Activated CD8-positive, alpha-beta T cell treated with anti-CD3 and anti-CD28 coated beads for 36 hours (primary cell): ENCODE measurements around the gene NLGN1. TPM values are rescaled to one million over a fixed set of nuclear protein-coding genes. Genes with fewer than 3 reads are reported as not detected.

Experiments used
- ATAC-seq: fragments of 200-7000 bp; cut with Tn5 transposase; one replicate; pipeline ENCODE4 v1.10.0; 2021; ENCODE audit warnings: mild to moderate bottlenecking, moderate library complexity
- CTCF ChIA-PET: fragments of 350-600 bp; sonication (Branson Sonifier 250); formaldehyde crosslinking; loops from one replicate; lab custom pipeline; 2021; ENCODE audit warnings: antibody characterized with exemption; lab: Charles Lee
- POLR2A ChIA-PET: fragments of 350-600 bp; sonication (Branson Sonifier 250); formaldehyde crosslinking; loops from one replicate; lab custom pipeline; 2021; ENCODE audit warnings: antibody characterized with exemption; lab: Charles Lee
- DNase-seq: peaks from one replicate; pipeline ENCODE4 v3.0.0-alpha.2; 2020
- H3K27ac Mint-ChIP-seq: one replicate; pipeline ENCODE4 v1.8.0; 2021; ENCODE audit warnings: mild to moderate bottlenecking, mixed read lengths
- H3K27me3 Mint-ChIP-seq: one replicate; pipeline ENCODE4 v1.8.0; 2021; ENCODE audit warnings: mixed read lengths
- H3K36me3 Mint-ChIP-seq: one replicate; pipeline ENCODE4 v1.8.0; 2021; ENCODE audit warnings: low read depth, mixed read lengths
- H3K4me1 Mint-ChIP-seq: one replicate; pipeline ENCODE4 v1.8.0; 2021; ENCODE audit warnings: low read depth, mixed read lengths
- H3K4me3 Mint-ChIP-seq: one replicate; pipeline ENCODE4 v1.8.0; 2021; ENCODE audit warnings: mild to moderate bottlenecking, moderate library complexity, mixed read lengths
- H3K9me3 Mint-ChIP-seq: one replicate; pipeline ENCODE4 v1.8.0; 2021; ENCODE audit warnings: mixed read lengths
- CTCF ChIP-seq: fragments of 200-600 bp; IDR thresholded peaks from one replicate; pipeline ENCODE4 v1.8.0; 2022; ENCODE audit warnings: antibody characterized with exemption, mild to moderate bottlenecking
- intact Hi-C: fragments of 100-400 bp; cut with micrococcal nuclease; formaldehyde crosslinking; loops from one replicate; pipeline ENCODE4 v1.10.0; 2022
- total RNA-seq, 2 experiments: library from RNA; stranded (reverse); gene quantifications; one replicate each; pipeline ENCODE4 v1.2.3, GENCODE V29; 2021

The NLGN1 gene
- total RNA-seq, 2 experiments from 2014 or later, result not detected

GRCh38 chr3:174168538-174169254 is 771.2 kb downstream of the NLGN1 start:
- CTCF ChIA-PET, result no interaction called here
- no peak for TF ChIP-seq CTCF
- Mint-ChIP-seq H3K36me3 (no peaks in the 10 kb centered on the region), H3K9me3 (peaks cover 22% of the 10 kb centered on the region), H3K4me3 (no peak overlapping the region), H3K27me3 (no peaks in the 10 kb centered on the region), H3K4me1 (no peaks in the 10 kb centered on the region), H3K27ac (no peak overlapping the region)
- DNase-seq (no peak), ATAC-seq (no peak)
- POLR2A ChIA-PET, result no interaction called here
- intact Hi-C loops, result no loop called here

- ATAC-seq, result no peak
- CTCF ChIA-PET, result no interaction called here
- no peaks in the 10 kb centered on the region for H3K27me3 Mint-ChIP-seq
- H3K9me3 Mint-ChIP-seq, result peaks cover 14% of the 10 kb centered on the region
- TF ChIP-seq CTCF, result no peak
- POLR2A ChIA-PET, result no interaction called here
- no peak overlapping the region for H3K27ac Mint-ChIP-seq
- no peak for DNase-seq
- H3K4me1 Mint-ChIP-seq, result no peaks in the 10 kb centered on the region
- no peaks in the 10 kb centered on the region for H3K36me3 Mint-ChIP-seq
- intact Hi-C loops, result no loop called here
- H3K4me3 Mint-ChIP-seq, result no peak overlapping the region
Measured at GRCh38 chr3:174169736-174170135, 772.2 kb downstream of the NLGN1 start.

DNA sequence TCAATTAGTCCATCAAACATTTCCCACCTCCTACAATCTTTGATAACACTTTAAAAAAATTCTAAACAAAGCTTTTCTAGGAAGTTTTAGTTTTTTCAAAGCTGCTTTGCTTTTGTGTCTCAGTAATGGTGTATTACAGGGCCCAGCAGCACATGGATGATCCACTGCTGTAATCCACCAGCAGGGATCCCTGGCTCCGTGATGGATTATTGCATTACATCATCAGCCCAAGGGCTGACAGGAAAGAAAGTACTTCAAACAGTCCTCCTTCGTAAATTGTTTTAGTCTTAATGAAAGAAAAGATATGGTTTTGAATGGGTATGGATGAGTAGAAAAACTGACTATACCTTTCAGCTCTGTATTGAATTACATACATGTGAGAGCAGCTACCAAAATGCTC is 772.7 kb downstream of the NLGN1 start:
- DNase-seq, result no peak
- Mint-ChIP-seq H3K9me3 (peaks cover 14% of the 10 kb centered on the region), H3K27ac (no peak overlapping the region), H3K4me1 (no peaks in the 10 kb centered on the region), H3K4me3 (no peak overlapping the region), H3K36me3 (no peaks in the 10 kb centered on the region), H3K27me3 (no peaks in the 10 kb centered on the region)
- ATAC-seq, result no peak
- ChIA-PET CTCF (no interaction called here), POLR2A (no interaction called here)
- TF ChIP-seq CTCF, result no peak
- intact Hi-C loops, result no loop called here

DNA sequence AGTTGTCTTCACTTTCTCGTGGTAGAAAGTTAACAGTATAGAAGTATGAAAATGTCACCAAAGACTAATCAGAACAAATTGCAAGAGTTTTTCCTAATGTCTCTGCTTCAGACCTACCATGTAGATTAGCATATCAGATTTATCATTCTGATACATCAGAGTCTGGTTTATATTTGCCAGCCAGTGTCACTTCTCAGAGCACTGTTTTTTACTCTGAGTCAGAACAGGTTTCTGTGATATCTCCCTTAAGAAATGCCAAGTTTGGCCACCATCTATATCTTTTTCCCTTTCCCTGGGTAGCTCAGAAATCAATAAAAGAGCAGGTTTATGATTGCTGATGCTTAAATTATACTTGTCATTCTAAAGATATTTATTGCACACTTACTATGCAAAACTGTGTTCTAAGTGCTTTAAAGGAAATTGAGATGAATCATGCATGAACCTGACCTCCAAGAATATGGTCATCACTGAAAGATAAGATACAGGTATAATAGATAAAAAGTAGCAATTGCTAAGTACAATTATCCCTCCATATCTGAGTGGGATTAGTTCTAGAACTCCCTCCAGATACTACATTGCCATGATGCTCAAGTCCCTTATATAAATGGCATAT is 788.9 kb downstream of the NLGN1 start:
- H3K9me3 Mint-ChIP-seq, result no peaks in the 10 kb centered on the region
- ChIA-PET POLR2A (no interaction called here), CTCF (no interaction called here)
- H3K27ac Mint-ChIP-seq, result no peak overlapping the region
- intact Hi-C loops, result no loop called here
- no peak for ATAC-seq
- no peak for TF ChIP-seq CTCF
- peaks cover 1% of the 10 kb centered on the region for H3K4me1 Mint-ChIP-seq
- no peak overlapping the region for H3K4me3 Mint-ChIP-seq
- no peak for DNase-seq
- H3K27me3 Mint-ChIP-seq, result no peaks in the 10 kb centered on the region
- H3K36me3 Mint-ChIP-seq, result no peaks in the 10 kb centered on the region

DNA sequence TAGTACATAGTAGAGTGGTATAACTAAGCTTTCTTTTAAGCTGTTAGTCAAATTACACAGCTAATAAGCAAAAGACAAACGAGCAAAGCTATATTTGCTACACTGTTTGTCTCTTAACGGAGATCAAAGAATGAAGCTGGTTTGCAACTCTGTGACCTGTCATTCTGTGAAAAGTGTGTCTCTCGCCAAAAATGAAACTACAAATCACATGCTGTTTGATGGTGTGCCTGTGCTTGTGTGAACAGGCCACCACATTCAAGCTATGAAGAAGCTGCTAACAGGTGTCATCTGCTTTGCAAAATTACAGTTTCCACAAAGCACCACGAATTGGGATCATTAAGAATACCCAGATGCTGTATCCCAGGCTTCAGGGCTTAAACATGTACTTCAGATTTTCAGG is 793.8 kb downstream of the NLGN1 start:
- DNase-seq, result peak; percentile 1
- ChIA-PET POLR2A (no interaction called here), CTCF (no interaction called here)
- peaks cover 4% of the 10 kb centered on the region for H3K4me1 Mint-ChIP-seq
- no peak overlapping the region for H3K4me3 Mint-ChIP-seq
- intact Hi-C loops, result no loop called here
- peak; percentile 49 for ATAC-seq
- no peaks in the 10 kb centered on the region for H3K27me3 Mint-ChIP-seq
- no peak for TF ChIP-seq CTCF
- no peaks in the 10 kb centered on the region for H3K36me3 Mint-ChIP-seq
- no peaks in the 10 kb centered on the region for H3K9me3 Mint-ChIP-seq
- H3K27ac Mint-ChIP-seq, result no peak overlapping the region
